Thymus (tissue), 11 donors: ENCODE measurements around the gene TIAM2. TPM values are rescaled to one million over a fixed set of nuclear protein-coding genes. Genes with fewer than 3 reads are reported as not detected.

ENCODE experiments used
- DNase-seq, 9 donors: peaks; one replicate each; pipeline ENCODE4 v3.0.0-alpha.2; 2013; ENCODE audit warnings: low spot score in 9 of 9, low read depth in 6 of 9, missing footprints in 1 of 9
- H3K27ac ChIP-seq, 2 donors: one replicate each; pipeline ENCODE4 v1.5.1; 2013; ENCODE audit warnings: control low read depth in 1 of 2, low read depth in 1 of 2, low read length in 1 of 2, mild to moderate bottlenecking in 1 of 2, moderate library complexity in 1 of 2
- H3K27me3 ChIP-seq, 2 donors: one replicate each; pipeline ENCODE4 v1.5.1; 2013; ENCODE audit warnings: low read length in 1 of 2; ENCODE audit not compliant: control insufficient read depth in 2 of 2, insufficient read depth in 1 of 2
- H3K36me3 ChIP-seq, 2 donors: one replicate each; pipeline ENCODE4 v1.5.1; 2013; ENCODE audit warnings: low read length in 1 of 2, mild to moderate bottlenecking in 1 of 2, moderate library complexity in 1 of 2; ENCODE audit not compliant: control insufficient read depth in 2 of 2, insufficient read depth in 2 of 2
- H3K4me1 ChIP-seq, 2 donors: one replicate each; pipeline ENCODE4 v1.5.1; 2013; ENCODE audit warnings: low read length in 2 of 2; ENCODE audit not compliant: control insufficient read depth in 2 of 2, insufficient read depth in 2 of 2
- H3K4me3 ChIP-seq, 2 donors: one replicate each; pipeline ENCODE4 v1.5.1; 2013; ENCODE audit warnings: low read length in 2 of 2, control low read depth in 1 of 2, mild to moderate bottlenecking in 1 of 2
- H3K9me3 ChIP-seq, 2 donors: one replicate each; pipeline ENCODE4 v1.5.1; 2013; ENCODE audit warnings: low read length in 1 of 2, mild to moderate bottlenecking in 1 of 2; ENCODE audit not compliant: control insufficient read depth in 2 of 2, insufficient read depth in 1 of 2
- WGBS: extraction: QIAGEN DNeasy Blood & Tissue Kit; methylation state at CpG from one replicate; pipeline ENCODE4 v1.1.7; 2013; 5-methylcytosine and 5-hydroxymethylcytosine counted together
- polyA plus RNA-seq: library from polyadenylated mRNA; stranded (reverse); fragments of 200-250 nt; gene quantifications from one replicate; pipeline ENCODE4 v1.2.3, GENCODE V29; 2013
- total RNA-seq: library from RNA; stranded (reverse); fragments of 120-200 nt; gene quantifications from one replicate; pipeline ENCODE4 v1.2.4, GENCODE V29; 2013
- donor health status: healthy.

TIAM2 gene
- total and polyA plus RNA-seq, 2 donors, result 5.4 to 7.8 TPM

- DNase-seq, result no peak
- H3K4me3 ChIP-seq, result no peak overlapping the region
- H3K4me1 ChIP-seq, result no peaks in the 10 kb centered on the region
- H3K27me3 ChIP-seq, result no peaks in the 10 kb centered on the region
- WGBS, result 87% methylated on average over 12 of the region's 12 CpGs
- H3K9me3 ChIP-seq, result no peaks in the 10 kb centered on the region
- no peak overlapping the region for H3K27ac ChIP-seq
- H3K36me3 ChIP-seq, result no peaks in the 10 kb centered on the region
Measured at GRCh38 chr6:155165029-155165710, 170.1 kb downstream of the TIAM2 start.

DNA sequence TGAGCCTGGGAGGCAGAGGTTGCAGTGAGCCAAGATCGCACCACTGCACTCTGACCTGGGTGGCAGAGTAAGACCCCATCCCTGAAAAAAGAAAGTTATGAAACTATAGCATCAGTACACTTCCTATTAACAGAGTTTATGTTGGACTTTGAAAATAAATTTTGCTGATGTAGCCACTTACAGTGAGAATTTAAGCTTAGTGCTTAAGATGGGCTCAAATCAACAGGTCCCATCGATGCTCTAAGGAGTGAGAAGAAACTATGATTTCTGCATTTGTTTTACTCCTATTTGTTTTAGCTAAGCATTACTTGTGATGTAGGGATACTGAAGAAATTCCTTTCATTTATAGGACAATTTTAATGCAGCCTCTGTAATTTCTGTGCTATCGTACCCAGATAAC is 175.4 kb downstream of the TIAM2 start:
- no peak overlapping the region for H3K27ac ChIP-seq
- H3K4me1 ChIP-seq, result peaks cover 0 to 3% of the 10 kb centered on the region in 2 donors
- H3K9me3 ChIP-seq, result no peaks in the 10 kb centered on the region
- WGBS, result 95% methylated on average over 3 of the region's 3 CpGs
- no peaks in the 10 kb centered on the region for H3K36me3 ChIP-seq
- no peak for DNase-seq
- H3K27me3 ChIP-seq, result no peaks in the 10 kb centered on the region
- H3K4me3 ChIP-seq, result no peak overlapping the region

GRCh38 chr6:155171109-155171746 is 176.1 kb downstream of the TIAM2 start:
- no peak overlapping the region for H3K27ac ChIP-seq
- no peaks in the 10 kb centered on the region for H3K36me3 ChIP-seq
- no peaks in the 10 kb centered on the region for H3K27me3 ChIP-seq
- DNase-seq, result peak in 1 of 9 donors; percentile 20
- H3K4me3 ChIP-seq, result no peak overlapping the region
- WGBS, result 80% methylated on average over 6 of the region's 6 CpGs
- H3K9me3 ChIP-seq, result no peaks in the 10 kb centered on the region
- H3K4me1 ChIP-seq, result peaks cover 0 to 3% of the 10 kb centered on the region in 2 donors

DNA sequence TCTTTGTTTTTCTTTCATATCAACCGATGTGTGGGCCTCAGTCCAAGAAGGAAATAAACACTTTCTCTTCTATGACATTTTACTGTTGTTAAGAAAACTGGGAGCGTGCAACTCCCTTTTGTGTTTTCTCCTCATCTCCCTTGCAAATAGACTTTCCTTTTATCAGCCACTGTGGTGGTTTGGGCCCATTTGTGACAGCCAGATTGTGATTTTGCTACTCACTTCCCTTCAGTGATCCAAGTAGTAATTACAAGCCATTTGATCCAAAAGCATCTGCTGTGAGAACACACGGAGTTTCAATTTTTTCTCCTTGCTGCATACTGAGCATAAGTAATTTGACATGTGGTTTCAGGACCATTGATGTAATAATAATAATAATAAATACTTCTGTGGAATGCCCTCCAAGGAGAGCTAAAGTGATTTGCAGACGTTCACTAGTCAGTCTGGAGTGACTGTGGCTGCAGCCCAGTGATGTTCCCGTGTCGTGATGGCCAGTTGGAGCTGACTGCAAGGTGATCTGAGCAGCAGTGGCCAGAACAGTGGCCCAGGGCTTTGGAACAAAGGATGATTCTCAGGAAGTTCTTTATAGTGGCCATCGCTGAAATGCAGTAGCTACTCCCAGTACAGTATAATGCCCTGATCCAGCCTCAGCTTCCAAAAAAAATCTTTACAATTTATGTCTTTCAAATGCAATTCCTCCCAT is 176.8 kb downstream of the TIAM2 start:
- WGBS, result 86% methylated on average over 7 of the region's 7 CpGs

GRCh38 chr6:155173488-155173887 is 178.4 kb downstream of the TIAM2 start:
- DNase-seq, result no peak
- Histone ChIP-seq H3K9me3 (no peaks in the 10 kb centered on the region), H3K27ac (no peak overlapping the region), H3K27me3 (no peaks in the 10 kb centered on the region), H3K4me3 (no peak overlapping the region), H3K4me1 (peaks cover 0 to 3% of the 10 kb centered on the region in 2 donors), H3K36me3 (no peaks in the 10 kb centered on the region)
- WGBS, result 96% methylated on average over 5 of the region's 5 CpGs

More for the DNA sequence above, 176.8 kb downstream of the TIAM2 start:
- Histone ChIP-seq H3K9me3 (no peaks in the 10 kb centered on the region), H3K36me3 (no peaks in the 10 kb centered on the region), H3K27me3 (no peaks in the 10 kb centered on the region), H3K27ac (no peak overlapping the region), H3K4me3 (no peak overlapping the region), H3K4me1 (peaks cover 0 to 3% of the 10 kb centered on the region in 2 donors)
- no peak for DNase-seq

DNA sequence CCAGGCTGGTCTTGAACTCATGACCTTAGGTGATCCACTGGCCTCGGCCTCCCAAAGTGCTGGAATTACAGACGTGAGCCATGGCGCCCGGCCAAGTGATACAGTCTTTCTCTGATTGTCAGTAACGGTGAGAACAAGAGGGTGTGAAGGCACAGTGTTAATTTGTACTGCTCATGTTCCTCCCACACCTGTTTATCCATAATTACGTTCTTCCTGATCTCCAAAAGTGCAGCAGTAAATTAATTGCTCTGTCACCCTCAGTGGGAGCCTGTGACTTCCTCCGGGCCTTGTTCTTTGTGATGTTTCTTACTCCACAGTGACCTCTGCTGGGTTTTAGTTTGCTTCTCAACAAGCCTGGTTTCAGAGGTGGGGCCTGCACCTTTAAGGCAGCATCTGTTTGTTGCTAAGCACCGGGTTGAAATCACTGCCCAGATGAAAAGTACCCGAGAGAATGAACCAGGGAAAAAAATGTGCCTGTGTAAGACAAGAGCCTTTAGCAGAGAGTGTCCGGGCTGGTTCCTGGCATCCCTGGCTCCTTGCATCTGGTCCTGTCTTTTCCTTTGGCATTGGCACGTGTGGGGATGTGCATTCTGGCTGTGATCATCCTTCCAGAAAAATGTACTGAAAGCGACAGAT is 179.6 kb downstream of the TIAM2 start:
- Histone ChIP-seq H3K36me3 (no peaks in the 10 kb centered on the region), H3K4me3 (no peak overlapping the region), H3K4me1 (peaks cover 0 to 3% of the 10 kb centered on the region in 2 donors), H3K9me3 (no peaks in the 10 kb centered on the region), H3K27me3 (no peaks in the 10 kb centered on the region), H3K27ac (no peak overlapping the region)
- WGBS, result 59% methylated on average over 12 of the region's 12 CpGs
- peak; percentile 40 to 87 (median 66) for DNase-seq

DNA sequence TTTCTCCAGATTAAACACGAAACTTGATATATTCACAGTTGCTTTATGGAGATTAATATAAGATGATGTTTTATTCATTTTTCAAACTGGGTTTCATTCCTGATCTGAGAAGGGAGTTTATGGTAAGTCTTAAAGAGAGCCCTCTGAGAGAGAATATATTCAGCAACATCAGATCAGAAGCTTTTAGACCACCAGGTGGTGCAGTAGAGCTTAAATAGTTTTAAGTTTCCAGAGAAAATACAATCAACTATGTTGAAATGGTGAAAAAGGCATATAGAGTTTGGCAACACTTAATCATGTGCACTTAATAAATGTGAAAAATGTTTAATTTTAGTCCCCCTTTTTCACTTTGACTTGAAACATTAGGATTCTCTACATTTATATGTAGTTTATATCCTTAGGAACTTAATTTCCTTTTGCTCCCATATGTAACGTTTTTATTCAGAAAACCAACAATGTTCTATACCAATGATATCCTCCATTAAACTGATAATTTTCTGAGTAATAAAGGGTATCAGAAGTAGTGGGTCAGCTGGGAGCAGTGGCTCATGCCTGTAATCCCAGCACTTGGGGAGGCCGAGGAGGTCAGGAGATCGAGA is 182.3 kb downstream of the TIAM2 start:
- Histone ChIP-seq H3K9me3 (no peaks in the 10 kb centered on the region), H3K4me1 (peaks cover 0 to 3% of the 10 kb centered on the region in 2 donors), H3K4me3 (no peak overlapping the region), H3K27ac (no peak overlapping the region), H3K27me3 (no peaks in the 10 kb centered on the region), H3K36me3 (no peaks in the 10 kb centered on the region)
- WGBS, result 97% methylated on average over 4 of the region's 4 CpGs
- DNase-seq, result peak; percentile 21 to 79 (median 59)

GRCh38 chr6:155181498-155181897 is 186.4 kb downstream of the TIAM2 start:
- H3K4me3 ChIP-seq, result no peak overlapping the region
- no peak overlapping the region for H3K27ac ChIP-seq
- no peaks in the 10 kb centered on the region for H3K9me3 ChIP-seq
- no peaks in the 10 kb centered on the region for H3K27me3 ChIP-seq
- H3K4me1 ChIP-seq, result peaks cover 0 to 3% of the 10 kb centered on the region in 2 donors
- DNase-seq, result no peak
- WGBS, result 96% methylated on average over 3 of the region's 3 CpGs
- H3K36me3 ChIP-seq, result no peaks in the 10 kb centered on the region
